GM21360 (cell line): ENCODE data around the gene COL24A1.

Source experiments
- ATAC-seq: cut with Tn5 transposase; IDR thresholded peaks from one replicate; pipeline ENCODE4 v1.9.1; 2021; ENCODE audit warnings: mild to moderate bottlenecking, moderate library complexity; ENCODE audit not compliant: unreplicated experiment

Gene COL24A1

GRCh38 chr1:85705940-85706339 is 450.6 kb downstream of the COL24A1 start:
- ATAC-seq, result no peak

- ATAC-seq, result no peak
Observed at GRCh38 chr1:85700422-85700821, 456.1 kb downstream of the COL24A1 start.

GRCh38 chr1:85697895-85698294 is 458.7 kb downstream of the COL24A1 start:
- no peak for ATAC-seq

GRCh38 chr1:85692730-85693314 is 463.8 kb downstream of the COL24A1 start:
- no peak for ATAC-seq

- ATAC-seq, result no peak
Observed at GRCh38 chr1:85689775-85690404, 466.7 kb downstream of the COL24A1 start.

- no peak for ATAC-seq
Observed at GRCh38 chr1:85683292-85684025, 473.1 kb downstream of the COL24A1 start.

- ATAC-seq, result no peak
Observed at GRCh38 chr1:85681087-85681486, 475.5 kb downstream of the COL24A1 start.
